Stimulated activated memory B cell treated with anti-CD40 and anti-IgM and Interleukin-4, amounts not matched to agents 10 μg/mL and 1 μg/mL and 100 μg/mL, for 72 hours (primary cell): ENCODE results near the gene FTCD.
"Not testable (repeated sequence)": the region's sequence is repeated elsewhere in the genome, so short reads cannot be mapped to it uniquely, and the experiment has no call there.

ENCODE experiments used
- ATAC-seq: fragments of 150-1000 bp; cut with Tn5 transposase; 2 replicates; pipeline ENCODE4 v1.10.0; 2021
- H3K27ac Mint-ChIP-seq: one replicate; pipeline ENCODE4 v1.8.0; 2022; ENCODE audit warnings: mild to moderate bottlenecking, mixed read lengths
- H3K27me3 Mint-ChIP-seq: one replicate; pipeline ENCODE4 v1.8.0; 2022; ENCODE audit warnings: mixed read lengths
- H3K36me3 Mint-ChIP-seq: one replicate; pipeline ENCODE4 v1.8.0; 2022; ENCODE audit warnings: mixed read lengths
- H3K4me1 Mint-ChIP-seq: one replicate; pipeline ENCODE4 v1.8.0; 2022; ENCODE audit warnings: mixed read lengths
- H3K4me3 Mint-ChIP-seq: one replicate; pipeline ENCODE4 v1.8.0; 2022; ENCODE audit warnings: mild to moderate bottlenecking, moderate library complexity, mixed read lengths
- H3K9me3 Mint-ChIP-seq: one replicate; pipeline ENCODE4 v1.8.0; 2022; ENCODE audit warnings: mixed read lengths

FTCD gene

DNA sequence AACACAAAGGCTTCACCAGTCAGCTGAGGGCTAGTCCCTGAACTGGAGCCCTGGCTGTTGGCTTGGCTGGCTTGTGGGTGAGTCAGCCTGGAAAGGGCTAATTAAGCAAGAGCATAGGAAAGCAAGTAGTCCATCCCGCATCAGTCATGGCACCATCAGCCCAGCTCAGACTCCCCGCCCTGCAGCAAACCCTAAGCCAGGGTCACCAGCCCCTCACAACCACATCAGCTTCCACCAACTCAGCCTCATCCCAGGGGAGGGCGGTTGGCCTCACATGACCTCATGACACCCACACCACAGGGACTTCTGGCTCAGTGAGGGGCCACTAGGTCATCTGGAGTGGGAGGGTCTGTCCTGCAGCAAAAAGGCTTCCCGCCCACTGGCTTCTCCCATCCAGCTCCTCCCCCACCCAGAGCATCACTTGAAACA is 35.9 kb upstream of the FTCD start:
- Mint-ChIP-seq H3K27ac (no peak overlapping the region), H3K36me3 (peaks cover 38% of the 10 kb centered on the region), H3K9me3 (no peaks in the 10 kb centered on the region), H3K27me3 (no peaks in the 10 kb centered on the region), H3K4me3 (no peak overlapping the region), H3K4me1 (no peaks in the 10 kb centered on the region)
- ATAC-seq: no peak

DNA sequence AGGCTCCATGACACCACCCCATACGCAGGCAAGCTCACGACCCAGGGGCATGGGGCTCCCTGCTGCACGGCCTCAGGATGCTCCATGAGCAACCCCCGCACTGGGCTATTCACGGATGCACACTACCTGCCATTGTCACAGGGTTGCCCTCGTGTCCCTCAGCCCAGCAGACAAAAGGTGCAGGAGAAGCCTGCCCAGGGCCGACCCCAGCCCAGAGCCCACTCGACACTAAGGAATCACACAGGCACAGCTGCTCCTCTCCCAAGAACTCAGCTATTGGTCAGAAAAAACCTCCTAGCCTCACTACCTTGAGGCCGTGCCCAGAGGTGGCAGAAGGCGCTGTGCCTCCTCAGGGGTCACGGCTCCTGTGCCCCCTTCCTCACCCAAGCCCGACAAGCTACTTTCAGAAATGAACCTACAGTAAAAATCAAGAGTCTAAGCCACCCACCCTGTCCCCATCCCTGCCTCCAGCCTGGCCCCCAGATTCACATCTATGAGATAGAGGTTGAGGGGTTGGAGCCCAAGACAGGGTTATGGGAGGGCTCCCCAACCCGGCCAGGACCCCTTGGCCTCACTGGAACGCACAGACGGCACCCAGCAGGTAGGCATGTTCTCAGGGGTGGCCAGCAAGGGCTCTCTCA is 35.2 kb upstream of the FTCD start:
- Mint-ChIP-seq H3K4me3 (no peak overlapping the region), H3K27ac (no peak overlapping the region), H3K4me1 (no peaks in the 10 kb centered on the region), H3K36me3 (peaks cover 34% of the 10 kb centered on the region), H3K27me3 (no peaks in the 10 kb centered on the region), H3K9me3 (no peaks in the 10 kb centered on the region)
- no peak for ATAC-seq

DNA sequence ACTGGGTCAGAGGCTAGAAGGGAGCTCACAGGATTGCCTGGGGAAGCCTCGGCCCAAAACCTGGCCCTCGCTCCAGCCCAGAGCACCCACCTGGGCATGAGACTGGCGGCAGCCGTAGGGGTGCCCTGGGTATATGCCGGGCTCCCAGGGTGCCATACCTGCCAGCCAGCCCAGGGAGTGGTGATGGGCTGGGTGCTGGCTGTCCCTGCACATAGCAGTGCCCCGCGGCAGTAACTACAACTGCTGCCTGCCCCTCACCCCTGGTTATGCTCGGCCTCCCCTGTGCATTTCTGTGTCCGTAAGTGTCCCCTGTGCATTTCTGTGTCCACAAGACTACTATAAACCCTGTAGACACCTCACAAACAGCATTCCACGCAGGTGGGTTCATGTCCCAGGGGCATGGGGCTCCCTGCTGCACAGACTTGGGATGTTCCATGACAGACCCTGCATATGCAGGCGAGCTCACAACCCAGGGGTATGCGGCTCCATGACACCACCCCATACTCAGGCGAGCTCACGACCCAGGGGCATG is 34.6 kb upstream of the FTCD start:
- Mint-ChIP-seq H3K4me3 (no peak overlapping the region), H3K36me3 (peaks cover 28% of the 10 kb centered on the region), H3K27ac (no peak overlapping the region), H3K9me3 (no peaks in the 10 kb centered on the region), H3K4me1 (no peaks in the 10 kb centered on the region), H3K27me3 (no peaks in the 10 kb centered on the region)
- no peak for ATAC-seq

DNA sequence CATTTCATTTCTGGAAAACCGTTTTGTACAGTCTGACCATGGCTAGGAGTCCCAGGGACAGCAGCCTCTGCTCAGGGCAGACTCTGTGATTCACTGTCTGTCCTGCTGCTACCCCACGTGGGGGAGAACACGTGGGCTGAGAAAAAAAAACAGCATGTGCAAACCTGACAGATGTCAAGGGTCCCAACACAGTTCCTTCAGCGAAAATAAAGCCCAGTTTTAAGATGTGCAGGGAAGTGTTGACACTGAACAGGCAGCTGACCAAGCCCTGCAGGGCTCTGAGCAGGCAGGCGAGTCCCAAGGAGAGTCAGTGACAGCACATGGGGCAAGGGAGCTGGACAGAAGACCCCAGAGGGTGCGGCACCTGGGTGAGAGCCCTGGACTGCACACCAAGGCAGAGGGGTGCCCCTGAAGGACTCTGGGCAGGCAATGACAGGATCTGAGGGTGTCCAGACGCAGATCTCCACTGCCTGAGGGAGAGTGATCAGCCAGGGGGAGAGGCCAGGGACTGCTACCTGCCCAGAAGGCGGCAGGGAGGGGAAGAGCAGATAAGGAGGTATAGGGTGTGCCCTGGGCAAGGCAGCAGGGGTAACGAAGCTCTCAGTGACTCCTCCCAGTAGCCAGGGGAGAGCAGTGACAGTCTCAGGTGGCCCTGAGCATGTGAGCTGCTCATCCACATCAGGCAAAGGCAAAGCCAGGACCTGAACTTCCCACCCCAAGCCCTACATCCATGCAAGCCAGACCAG is 34.0 kb upstream of the FTCD start:
- Mint-ChIP-seq H3K36me3 (peaks cover 22% of the 10 kb centered on the region), H3K9me3 (no peaks in the 10 kb centered on the region), H3K4me1 (no peaks in the 10 kb centered on the region), H3K27ac (no peak overlapping the region), H3K4me3 (no peak overlapping the region), H3K27me3 (no peaks in the 10 kb centered on the region)
- ATAC-seq: no peak

DNA sequence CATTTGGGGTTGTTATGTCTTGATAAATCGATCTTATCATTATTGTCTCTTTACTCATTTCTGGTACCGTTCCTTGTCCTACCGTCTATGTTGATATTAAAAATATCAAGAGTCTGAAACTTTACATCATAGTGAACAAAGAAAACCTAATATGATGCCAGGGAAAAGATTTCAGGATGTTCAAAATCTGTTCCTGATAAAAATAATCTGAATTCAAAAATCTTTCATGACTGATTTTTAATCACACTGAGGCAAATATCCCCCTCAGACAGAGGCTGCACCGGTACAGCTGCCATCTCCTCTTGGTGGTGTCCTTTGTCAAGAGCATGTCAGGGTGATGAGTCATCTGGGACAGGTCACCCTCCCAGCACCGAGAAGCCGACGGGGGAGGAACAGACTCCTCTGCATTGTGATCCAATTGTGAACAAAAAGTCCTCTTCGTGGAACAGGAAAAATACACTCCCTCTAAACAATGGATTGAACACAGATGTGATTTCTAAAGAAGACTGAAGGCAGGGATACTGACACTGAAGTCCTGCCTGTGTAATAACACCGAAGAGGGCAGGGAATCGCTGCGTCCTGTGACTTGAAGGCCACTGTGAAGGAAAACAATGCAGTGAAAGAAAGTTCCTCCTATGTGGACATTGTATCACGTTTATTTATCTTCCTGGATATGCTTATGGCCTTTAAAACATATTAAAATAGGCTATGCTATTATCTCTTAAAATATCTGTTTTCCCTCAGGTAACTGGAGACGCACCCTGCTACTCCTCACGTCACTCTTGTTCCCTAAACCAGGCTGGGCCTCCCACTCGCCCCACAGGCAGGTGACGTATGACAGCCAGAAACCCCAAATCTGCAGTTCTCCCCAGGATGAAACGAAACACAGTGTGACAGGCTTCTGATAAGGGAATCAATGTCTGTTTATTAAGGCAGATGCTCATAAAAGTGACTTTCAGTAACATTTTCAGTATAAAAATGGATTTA is 33.1 kb upstream of the FTCD start:
- Mint-ChIP-seq H3K9me3 (no peaks in the 10 kb centered on the region), H3K36me3 (peaks cover 13% of the 10 kb centered on the region), H3K4me3 (no peak overlapping the region), H3K27ac (no peak overlapping the region), H3K27me3 (no peaks in the 10 kb centered on the region), H3K4me1 (no peaks in the 10 kb centered on the region)
- no peak for ATAC-seq

DNA sequence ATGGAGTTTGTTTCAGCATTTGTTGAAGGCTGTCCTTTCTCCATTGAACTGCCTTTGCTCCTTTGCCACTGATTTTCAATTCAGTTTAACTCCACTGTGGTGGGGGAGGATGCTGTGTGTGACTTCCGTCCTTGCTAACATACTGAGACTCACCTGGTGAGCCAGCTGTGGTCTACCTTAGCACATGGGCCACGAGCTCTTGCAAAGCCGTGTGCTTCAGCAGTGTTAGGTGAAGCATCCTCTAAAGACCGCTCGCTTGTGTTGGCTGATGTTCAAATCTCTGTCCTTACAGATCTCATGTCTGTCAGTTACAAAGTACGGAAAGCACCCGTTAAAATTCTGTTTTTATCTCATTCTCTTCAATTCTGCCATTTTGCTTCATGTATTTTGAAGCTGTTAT is 32.4 kb upstream of the FTCD start:
- no peak for ATAC-seq
- H3K27ac Mint-ChIP-seq: no peak overlapping the region
- H3K27me3 Mint-ChIP-seq: no peaks in the 10 kb centered on the region
- H3K4me1 Mint-ChIP-seq: peaks cover 5% of the 10 kb centered on the region
- no peaks in the 10 kb centered on the region for H3K9me3 Mint-ChIP-seq
- peaks cover 12% of the 10 kb centered on the region for H3K36me3 Mint-ChIP-seq
- H3K4me3 Mint-ChIP-seq: no peak overlapping the region

DNA sequence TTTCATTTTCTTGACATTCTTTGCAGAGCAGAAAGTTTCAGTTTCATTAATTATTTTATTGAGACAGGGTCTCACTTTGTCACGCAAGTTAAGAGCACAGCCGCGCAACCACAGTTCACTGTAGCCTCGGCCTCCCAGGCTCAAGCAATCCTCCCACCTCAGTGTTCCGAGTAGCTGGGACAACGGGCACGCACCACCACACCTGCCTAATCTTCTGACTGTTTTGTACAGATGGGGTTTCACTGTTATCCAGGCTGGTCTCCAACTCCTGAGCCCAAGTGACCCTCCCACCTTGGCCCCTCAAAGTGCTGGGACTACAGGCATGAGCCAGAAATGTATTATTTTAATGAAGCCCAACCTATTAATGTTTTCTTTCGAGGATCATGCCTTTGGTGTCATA is 31.9 kb upstream of the FTCD start:
- Mint-ChIP-seq H3K27ac (no peak overlapping the region), H3K9me3 (no peaks in the 10 kb centered on the region), H3K4me1 (peaks cover 6% of the 10 kb centered on the region), H3K27me3 (no peaks in the 10 kb centered on the region), H3K4me3 (no peak overlapping the region), H3K36me3 (peaks cover 12% of the 10 kb centered on the region)
- ATAC-seq: no peak

DNA sequence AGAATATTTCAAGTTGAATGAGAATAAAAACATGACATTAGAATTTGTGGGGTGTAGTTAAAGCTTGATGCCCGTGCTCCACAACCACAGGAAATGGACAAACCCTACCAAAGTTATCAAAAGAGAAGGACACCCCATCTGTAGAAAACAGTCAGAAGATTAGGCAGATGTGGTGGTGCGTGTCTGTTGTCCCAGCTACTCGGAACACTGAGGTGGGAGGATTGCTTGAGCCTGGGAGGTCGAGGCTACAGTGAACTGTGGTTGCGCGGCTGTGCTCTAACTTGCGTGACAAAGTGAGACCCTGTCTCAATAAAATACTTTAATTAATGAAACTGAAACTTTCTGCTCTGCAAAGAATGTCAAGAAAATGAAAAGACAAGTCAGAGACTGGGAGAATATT is 30.3 kb upstream of the FTCD start:
- Mint-ChIP-seq H3K27me3 (no peaks in the 10 kb centered on the region), H3K9me3 (no peaks in the 10 kb centered on the region), H3K36me3 (peaks cover 12% of the 10 kb centered on the region), H3K27ac (no peak overlapping the region), H3K4me3 (peak overlapping the region; percentile 9), H3K4me1 (peaks cover 6% of the 10 kb centered on the region)
- no peak for ATAC-seq

DNA sequence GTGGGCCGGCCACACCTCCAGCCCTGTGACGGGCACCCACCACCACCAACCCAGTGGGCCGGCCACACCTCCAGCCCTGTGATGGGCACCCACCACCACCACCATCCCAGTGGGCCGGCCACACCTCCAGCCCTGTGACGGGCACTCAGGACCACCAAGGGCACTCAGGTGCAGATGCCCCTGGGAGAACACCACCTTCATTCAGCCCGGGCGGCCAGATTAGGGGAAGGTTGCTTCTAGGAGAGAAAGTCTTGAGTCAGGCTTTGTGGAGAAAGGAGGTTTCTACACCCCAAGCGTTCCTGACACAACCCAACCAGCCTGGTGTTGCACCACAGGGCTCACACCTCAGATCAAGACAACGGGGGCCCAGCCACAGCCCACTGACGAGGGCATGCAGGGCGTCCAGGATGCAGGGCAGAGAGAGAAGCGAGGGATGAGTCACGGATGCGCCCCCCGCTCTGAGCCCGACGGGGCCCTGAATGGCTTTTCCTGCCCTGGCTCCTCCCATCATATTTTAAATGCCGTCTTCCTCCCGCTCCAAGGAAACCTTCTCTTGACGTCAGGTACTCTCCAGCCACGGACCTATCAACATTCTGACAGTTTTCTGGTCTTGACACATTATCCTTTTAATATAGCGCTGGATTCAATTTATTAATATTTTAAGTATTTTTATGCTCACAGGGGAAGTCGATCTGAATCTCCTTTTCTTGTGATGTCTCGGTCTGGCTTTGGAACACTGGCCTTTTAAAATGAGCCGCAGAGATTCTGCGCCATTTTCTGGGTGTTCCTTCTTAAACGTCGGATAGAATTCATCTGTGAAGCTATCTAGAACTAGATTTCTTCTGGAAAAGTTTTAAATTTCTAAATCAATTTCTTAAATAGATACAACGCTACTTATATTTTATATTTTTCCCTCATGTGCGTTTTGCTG is 29.5 kb upstream of the FTCD start:
- H3K4me3 Mint-ChIP-seq: peak overlapping the region; percentile 88
- peaks cover 12% of the 10 kb centered on the region for H3K36me3 Mint-ChIP-seq
- H3K9me3 Mint-ChIP-seq: no peaks in the 10 kb centered on the region
- peak overlapping the region; percentile 70 for H3K27ac Mint-ChIP-seq
- peaks cover 6% of the 10 kb centered on the region for H3K4me1 Mint-ChIP-seq
- ATAC-seq: peak; percentile 86
- no peaks in the 10 kb centered on the region for H3K27me3 Mint-ChIP-seq

DNA sequence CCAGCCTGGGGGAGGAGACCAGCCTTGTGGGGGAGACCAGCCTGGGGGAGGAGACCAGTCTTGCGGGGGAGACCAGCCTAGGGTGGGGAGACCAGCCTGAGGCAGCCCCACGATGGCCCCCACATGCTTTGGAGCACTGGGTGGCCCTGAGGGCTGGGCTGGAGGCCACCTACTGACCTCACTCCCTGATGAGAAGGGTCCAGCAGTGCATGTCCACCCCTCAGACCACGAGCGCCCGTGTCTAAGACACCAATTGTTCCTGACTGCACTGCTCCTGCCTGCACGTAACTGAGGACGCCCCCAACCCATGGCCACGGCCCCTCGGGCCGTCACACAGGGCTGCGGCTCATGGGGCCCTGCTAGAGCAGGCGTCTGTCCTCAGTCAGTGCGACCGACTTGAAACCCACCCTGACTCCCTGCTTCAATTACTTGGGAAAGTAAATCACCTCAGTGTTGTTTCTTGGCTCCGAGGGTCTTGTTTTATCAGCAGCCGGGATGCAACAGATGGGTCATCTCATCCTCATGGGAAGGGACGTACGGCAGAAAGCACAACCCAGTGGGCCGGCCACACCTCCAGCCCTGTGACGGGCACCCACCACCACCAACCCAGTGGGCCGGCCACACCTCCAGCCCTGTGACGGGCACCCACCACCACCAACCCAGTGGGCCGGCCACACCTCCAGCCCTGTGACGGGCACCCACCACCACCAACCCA is 28.7 kb upstream of the FTCD start, which contains the start of gene SPATC1L:
SPATC1L (minus strand) TSS at position 550 of the 715 bp plus-strand sequence. CDS start 1,643 bp downstream, outside the sequence.
- peak within 1 kb of the TSS; percentile 88 for H3K4me3 Mint-ChIP-seq

DNA sequence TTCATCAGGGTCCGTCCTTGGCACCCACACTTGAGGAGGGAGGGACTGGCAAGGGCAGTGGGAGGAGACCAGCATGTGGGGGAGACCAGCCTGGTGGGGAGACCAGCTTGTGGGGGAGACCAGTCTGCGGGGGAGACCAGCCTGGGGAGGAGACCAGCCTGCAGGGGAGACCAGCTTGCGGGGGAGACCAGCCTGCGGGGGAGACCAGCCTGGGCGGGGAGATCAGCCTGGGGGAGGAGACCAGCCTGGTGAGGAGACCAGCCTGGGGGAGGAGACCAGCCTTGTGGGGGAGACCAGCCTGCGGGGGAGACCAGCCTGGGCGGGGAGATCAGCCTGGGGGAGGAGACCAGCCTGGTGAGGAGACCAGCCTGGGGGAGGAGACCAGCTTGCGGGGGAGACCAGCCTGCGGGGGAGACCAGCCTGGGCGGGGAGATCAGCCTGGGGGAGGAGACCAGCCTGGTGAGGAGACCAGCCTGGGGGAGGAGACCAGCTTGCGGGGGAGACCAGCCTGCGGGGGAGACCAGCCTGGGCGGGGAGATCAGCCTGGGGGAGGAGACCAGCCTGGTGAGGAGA is 28.0 kb upstream of the FTCD start:
- not testable (repeated sequence) for H3K27ac Mint-ChIP-seq, H3K36me3 Mint-ChIP-seq, ATAC-seq, H3K4me1 Mint-ChIP-seq, H3K27me3 Mint-ChIP-seq, H3K9me3 Mint-ChIP-seq
- peak overlapping the region; percentile 74 for H3K4me3 Mint-ChIP-seq

More for the DNA sequence above, 28.7 kb upstream of the FTCD start, which contains the start of gene SPATC1L:
- Mint-ChIP-seq H3K4me1 (peaks cover 6% of the 10 kb centered on the region), H3K36me3 (peaks cover 9% of the 10 kb centered on the region), H3K27me3 (no peaks in the 10 kb centered on the region), H3K9me3 (no peaks in the 10 kb centered on the region), H3K27ac (peak within 1 kb of the TSS; percentile 70)
- peak; percentile 76 for ATAC-seq

DNA sequence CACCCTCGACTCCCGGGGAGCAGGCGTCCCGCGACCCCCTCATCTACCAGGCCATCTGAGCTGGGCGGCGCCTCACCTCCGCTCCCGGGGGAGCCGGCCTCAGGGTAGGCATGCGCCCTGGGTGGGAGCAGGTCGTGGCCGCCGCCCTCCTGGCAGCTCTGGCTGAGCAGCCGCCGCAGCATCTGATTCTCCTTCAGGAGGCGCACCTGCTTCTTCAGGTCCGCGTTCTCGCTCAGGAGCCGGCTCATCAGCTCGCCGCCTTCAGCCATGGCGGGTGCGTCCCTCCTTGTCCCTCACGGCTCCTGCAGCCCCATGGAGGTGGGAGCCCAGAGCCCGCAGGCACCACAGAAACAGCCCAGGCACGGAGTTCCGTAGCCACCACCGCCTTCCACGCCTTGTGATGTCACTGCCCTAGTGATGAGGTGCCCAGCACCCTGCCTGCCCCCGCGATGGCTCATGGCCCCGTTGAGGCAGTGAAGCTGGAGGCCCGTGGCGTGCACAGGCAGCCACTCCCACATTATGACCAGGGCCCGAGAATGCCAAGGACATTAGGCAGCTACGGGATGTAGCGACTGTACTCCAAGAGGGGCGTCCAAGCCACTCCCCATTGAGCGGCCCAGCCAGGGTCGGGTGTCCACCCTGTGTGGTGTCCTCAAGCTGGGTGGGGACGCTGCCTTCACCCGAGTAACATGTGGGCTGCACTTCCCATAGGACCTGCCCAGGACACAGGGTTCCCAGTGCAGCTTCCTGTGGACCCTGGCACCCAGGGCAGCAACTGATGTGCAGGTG is 27.4 kb upstream of the FTCD start:
- no peak overlapping the region for H3K27ac Mint-ChIP-seq
- H3K27me3 Mint-ChIP-seq: no peaks in the 10 kb centered on the region
- no peak for ATAC-seq
- H3K4me3 Mint-ChIP-seq: peak overlapping the region; percentile 74
- no peaks in the 10 kb centered on the region for H3K36me3 Mint-ChIP-seq
- peaks cover 6% of the 10 kb centered on the region for H3K4me1 Mint-ChIP-seq
- H3K9me3 Mint-ChIP-seq: peaks cover under 1% of the 10 kb centered on the region
